Stimulated activated CD4-positive, alpha-beta T cell treated with anti-CD3 and anti-CD28 coated beads, Interleukin-15, amount 100 ng/mL, for 1 hour (primary cell): Measurements from ENCODE around the gene ARMC2.

ENCODE experiments used
- DNase-seq, 2 donors: peaks; one replicate each; pipeline ENCODE4 v3.0.0-alpha.2; 2020; ENCODE audit warnings: low read depth in 1 of 2, low spot score in 1 of 2

ARMC2 gene

DNA sequence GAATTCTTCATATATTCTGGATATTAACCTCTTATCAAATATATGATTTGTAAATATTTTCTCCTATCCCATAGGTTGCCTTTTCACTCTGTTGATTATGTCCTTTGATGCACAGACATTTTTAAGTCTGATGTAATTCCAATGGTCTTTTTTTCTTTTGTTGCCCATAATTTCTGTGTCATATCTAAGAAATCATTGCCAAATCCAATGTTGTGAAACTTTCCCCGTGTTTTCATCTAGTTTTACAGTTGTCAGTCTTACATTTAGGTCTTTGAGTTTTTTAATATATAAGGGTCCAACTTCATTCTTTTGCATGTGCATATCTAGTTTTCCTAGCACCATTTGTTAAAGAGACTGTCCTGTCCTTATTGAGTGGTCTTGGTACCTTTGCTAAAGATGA, 134.9 kb downstream of the ARMC2 start:
- DNase-seq, result no peak

DNA sequence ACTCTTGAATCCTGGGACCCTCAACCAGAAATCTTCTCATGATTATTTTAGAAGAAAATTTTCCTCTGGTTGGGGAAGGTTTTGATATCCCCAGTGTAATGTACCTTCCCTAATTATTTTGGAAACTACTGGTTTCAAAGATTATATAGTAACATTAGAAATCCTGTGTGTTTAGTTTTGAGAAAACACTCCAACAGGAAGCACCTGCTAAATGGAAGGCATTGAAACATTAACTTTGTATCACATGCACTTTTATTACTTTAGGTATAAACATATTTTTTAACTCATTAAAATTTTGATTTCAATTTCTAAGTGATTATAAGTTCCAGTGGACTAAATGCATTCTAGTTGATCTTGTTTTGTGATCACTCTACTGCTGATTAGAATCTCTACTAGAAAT, 137.1 kb downstream of the ARMC2 start:
- no peak for DNase-seq

- DNase-seq, result no peak
Observed at GRCh38 chr6:108987156-108987555, 138.9 kb downstream of the ARMC2 start.

- no peak for DNase-seq
Observed at GRCh38 chr6:108988296-108988695, 140.1 kb downstream of the ARMC2 start.

GRCh38 chr6:108988765-108989164, 140.5 kb downstream of the ARMC2 start:
- DNase-seq, result no peak

- DNase-seq, result no peak
Observed at GRCh38 chr6:108989700-108990099, 141.5 kb downstream of the ARMC2 start.

DNA sequence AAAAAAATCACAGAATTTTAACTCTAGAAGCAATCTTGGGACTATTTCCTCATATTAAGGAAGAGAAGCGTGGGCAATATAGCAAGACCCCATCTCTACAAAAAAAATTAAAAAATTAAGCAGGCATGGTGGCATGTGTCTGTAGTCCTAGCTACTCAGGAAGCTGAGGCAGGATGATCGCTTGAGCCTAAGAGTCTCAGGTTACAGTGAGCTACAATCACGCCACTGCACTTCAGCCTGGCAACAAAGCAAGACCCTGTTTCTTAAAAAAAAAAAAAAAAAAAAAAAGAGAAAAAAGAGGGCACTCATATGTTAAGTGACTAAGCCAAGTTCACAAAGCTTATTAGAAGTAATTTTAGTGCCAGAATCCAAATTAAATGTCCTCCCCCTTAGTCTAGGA, 145.7 kb downstream of the ARMC2 start:
- DNase-seq, result no peak

- DNase-seq, result no peak
Observed at GRCh38 chr6:108995296-108995695, 147.1 kb downstream of the ARMC2 start.

DNA sequence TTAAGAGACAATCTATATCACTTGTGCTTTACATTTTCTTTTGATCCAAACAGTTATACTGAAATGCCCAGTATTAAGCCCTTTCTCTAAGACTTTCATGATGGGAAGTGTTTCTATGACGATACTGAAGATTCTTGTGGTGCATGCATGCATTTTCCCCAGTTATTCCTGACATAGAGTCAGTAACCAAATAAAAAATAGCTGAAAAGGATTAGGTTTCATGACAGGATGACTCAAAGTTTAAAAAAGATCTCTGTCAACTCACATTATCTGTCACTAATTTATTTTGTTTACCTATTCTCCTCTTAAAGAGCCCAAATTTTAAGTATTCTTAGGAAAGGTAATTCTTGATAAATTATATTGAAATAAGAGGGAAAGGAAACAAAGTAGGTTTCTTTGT, 148.0 kb downstream of the ARMC2 start:
- DNase-seq, result no peak

DNA sequence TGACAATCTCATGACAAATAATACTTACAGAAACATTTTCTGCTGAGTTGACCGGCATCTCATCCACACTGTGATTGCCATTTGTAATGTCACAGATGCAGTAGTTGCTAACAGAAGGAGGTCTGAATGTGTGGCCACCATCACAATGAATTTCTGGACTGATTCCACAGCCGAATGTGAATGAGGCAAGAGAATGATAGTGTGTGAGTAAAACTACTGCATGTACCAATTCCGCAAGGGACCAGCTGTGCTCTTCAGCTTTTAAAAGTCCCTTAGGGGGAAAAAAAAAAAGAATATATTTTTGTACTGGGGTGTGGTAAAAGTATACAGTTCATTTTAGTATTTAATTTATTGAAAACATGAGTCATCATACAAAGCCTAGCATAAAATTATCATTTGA, 150.3 kb downstream of the ARMC2 start:
- no peak for DNase-seq

DNA sequence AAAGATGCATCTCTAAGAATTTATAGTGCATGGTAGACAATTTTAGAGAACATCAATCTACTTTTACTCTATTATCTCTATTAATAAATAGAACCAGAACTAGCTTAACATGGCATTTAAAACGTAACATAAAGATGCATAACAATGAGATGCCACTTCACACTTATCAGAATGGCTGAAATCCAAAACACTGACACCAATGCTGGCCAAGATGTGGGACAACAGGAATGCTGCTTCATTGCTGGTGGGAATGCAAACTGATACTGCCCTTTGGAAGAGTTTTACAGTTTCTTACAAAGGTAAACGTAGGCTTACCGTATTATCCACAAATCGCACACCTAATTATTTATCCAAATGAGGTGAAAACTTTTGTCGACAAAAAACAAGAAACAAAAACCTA, 151.2 kb downstream of the ARMC2 start:
- no peak for DNase-seq

GRCh38 chr6:109000289-109000688, 152.1 kb downstream of the ARMC2 start:
- DNase-seq, result no peak

GRCh38 chr6:109001291-109001894, 153.2 kb downstream of the ARMC2 start:
- DNase-seq, result no peak

GRCh38 chr6:109002051-109002697, 154.0 kb downstream of the ARMC2 start:
- no peak for DNase-seq

DNA sequence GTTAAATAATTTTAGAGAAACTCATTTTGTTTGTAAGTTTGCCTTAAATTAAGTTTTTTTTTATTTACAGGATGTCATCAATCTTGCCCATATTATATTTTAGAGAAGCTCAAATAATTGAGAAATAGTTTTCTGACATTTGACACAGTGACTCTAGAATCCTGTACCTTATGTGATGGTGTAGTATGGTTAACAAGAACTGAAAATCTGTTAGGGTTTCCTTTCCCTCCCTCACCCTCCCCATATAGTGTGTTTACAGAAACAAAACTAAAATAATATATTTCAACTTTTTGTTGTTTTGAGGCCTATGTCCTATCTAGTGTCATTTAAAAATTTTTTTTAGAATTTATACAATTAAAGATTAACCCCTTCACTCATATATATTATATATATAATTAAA, 154.7 kb downstream of the ARMC2 start:
- no peak for DNase-seq

- no peak for DNase-seq
Observed at GRCh38 chr6:109006818-109007217, 158.6 kb downstream of the ARMC2 start.

- DNase-seq, result no peak
Observed at GRCh38 chr6:109007521-109007920, 159.3 kb downstream of the ARMC2 start.

DNA sequence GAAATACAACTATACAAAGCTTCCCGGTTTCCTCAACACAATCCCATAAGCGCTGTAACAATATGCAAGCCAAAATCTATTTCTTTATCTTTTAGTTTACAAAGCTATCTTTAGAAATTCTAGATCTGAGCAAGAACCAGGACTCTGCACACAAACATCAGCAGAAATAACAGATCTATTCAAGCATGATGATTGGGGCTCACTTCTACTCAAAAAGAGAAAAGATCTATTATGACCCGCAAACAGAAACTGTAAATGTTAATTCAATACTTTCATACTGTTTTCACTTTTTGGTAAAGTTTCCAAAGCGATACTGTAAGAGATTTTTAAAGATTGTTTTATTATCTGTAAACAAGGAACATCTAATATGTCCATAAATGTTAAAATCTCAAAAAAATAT, 159.8 kb downstream of the ARMC2 start:
- DNase-seq, result no peak

GRCh38 chr6:109008537-109009235, 160.5 kb downstream of the ARMC2 start:
- no peak for DNase-seq

DNA sequence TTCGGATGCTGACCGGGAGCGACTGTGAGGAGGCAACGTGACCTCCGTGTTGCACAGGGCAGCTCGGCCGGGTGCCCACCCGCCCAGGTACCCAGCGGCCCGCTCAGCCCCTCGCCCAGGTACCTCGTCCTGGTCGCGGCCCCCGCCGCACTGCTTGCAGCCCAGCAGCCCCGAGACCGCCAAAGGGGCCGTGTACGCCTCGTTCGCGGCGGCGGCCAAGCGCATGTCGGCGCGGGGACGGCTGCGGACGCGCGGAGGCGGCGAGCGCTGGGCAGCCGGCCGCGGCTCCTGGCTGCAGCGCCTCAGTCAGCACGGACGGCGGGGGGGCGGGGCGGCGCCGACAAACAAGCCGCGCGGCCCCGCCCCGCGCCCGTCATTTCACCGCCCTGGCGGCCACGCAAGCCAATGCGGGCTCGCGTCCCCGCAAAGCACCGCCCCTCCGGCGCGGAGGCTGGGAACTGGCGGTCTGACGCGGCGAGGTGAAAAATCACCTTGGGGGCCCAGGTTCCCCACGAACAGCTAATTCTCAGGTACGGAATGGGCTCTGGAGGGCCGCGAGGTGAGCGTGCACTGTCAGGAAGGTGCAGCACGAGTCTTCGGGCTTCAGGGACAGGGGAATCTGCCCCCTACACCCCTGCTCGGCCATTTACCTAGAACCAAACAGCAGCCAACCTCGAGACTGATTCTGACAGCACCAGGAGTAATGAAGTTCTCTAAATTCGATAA, 161.2 kb downstream of the ARMC2 start:
- peak; percentile 84 to 90 for DNase-seq

DNA sequence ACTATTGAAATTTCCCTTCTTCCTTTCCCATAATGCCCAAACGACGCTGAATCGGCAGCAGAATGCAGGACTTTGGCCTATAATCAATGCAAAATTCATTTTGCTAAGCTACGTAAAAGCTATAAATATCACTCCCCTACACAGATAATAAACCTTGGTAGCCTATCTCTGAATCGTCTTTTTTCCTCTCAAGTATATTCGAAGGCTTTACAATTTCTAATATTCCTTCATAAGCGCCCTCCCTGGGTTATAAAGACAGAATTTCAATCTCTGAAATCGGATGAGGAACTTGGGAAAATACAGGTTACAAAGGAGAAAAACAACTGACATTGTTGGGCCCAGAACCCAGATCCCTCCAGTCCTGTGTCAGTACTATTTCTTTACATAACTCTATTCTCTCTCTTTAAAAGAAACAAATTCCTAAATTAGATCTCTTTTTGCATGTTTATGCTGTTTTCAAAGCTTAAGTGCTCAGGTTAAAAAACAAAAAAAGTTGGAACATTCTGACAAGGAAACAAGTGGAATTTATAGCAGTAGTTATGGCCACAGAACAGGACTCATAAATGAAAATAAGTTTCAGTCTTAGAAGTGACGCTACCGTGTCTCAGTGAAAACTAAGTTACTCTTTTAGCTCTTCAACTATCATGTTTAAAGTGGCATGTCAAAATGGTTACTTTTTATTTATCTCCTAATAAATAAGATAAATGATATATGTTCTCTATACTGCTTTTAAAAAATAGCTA, 161.9 kb downstream of the ARMC2 start:
- no peak for DNase-seq
